K562 (cell line): ENCODE data around the gene HS3ST1. TPM values are rescaled to one million over a fixed set of nuclear protein-coding genes. Genes with fewer than 3 reads are reported as not detected.

Experiments used
- ATAC-seq: fragments of 200-7000 bp; cut with Tn5 transposase; 3 replicates; pipeline ENCODE4 v1.9.1; 2020; ENCODE audit warnings: moderate library complexity
- BruUV-seq: library from RNA; stranded (reverse); fragments of 400-500 nt; replicated peaks from 2 replicates; lab custom pipeline; 2021; lab: Mats Ljungman, UMichigan
- CTCF ChIA-PET: fragments of 300-600 bp; formaldehyde crosslinking; extraction: SDS; loops from one replicate; lab custom pipeline; 2021; ENCODE audit warnings: low intra/inter-chr PET ratio; lab: Yijun Ruan, JAX
- POLR2A ChIA-PET: fragments of 300-600, 350-650 bp; sonication (Branson Sonifier 250); formaldehyde crosslinking; extraction: SDS; loops from one replicate; lab custom pipeline; 2021; ENCODE audit warnings: antibody characterized with exemption, inconsistent platforms; lab: Yijun Ruan, JAX
- DNase-seq, 4 experiments: peaks; one replicate each; pipeline versions ENCODE4 v3.0.0 to v3.0.0-alpha.2; 2011 to 2018; ENCODE audit warnings: low spot score in 3 of 4, mixed read lengths in 3 of 4; ENCODE audit errors: extremely low read depth in 1 of 4
- FAIRE-seq: peaks from 2 replicates; lab custom pipeline; 2011; peaks lifted over from hg19 to GRCh38; lab: Jason Lieb, UNC
- H2AFZ ChIP-seq: 2 replicates; pipeline ENCODE4 v1.6.0; 2011; ENCODE audit warnings: low read depth, low read length, control low read depth, inconsistent platforms
- H3K27ac ChIP-seq: fragments of 200-600 bp; 3 replicates; pipeline ENCODE4 v1.8.0; 2011; ENCODE audit warnings: low read depth, mild to moderate bottlenecking, control low read depth, inconsistent platforms, low read length, moderate library complexity, mixed read lengths; ENCODE audit errors: extremely low read depth
- H3K27me3 ChIP-seq, 2 experiments: fragments of 300-600 bp in 1 of 2; 2 replicates in 1 of 2; 3 replicates in 1 of 2; pipeline versions ENCODE4 v1.6.0 to v1.8.0; 2011; ENCODE audit warnings: inconsistent platforms in 2 of 2, low read length in 2 of 2, mild to moderate bottlenecking in 1 of 2, mixed read lengths in 1 of 2, moderate library complexity in 1 of 2; ENCODE audit not compliant: control insufficient read depth in 2 of 2, insufficient read depth in 2 of 2
- H3K36me3 ChIP-seq: fragments of 300-600 bp; 3 replicates; pipeline ENCODE4 v1.8.0; 2011; ENCODE audit warnings: mild to moderate bottlenecking, low read length, inconsistent platforms; ENCODE audit not compliant: control insufficient read depth, insufficient read depth
- H3K4me1 ChIP-seq, 2 experiments: fragments of 200-600 bp in 1 of 2; replicated peaks in 1 of 2; 2 replicates in 1 of 2; 3 replicates in 1 of 2; pipeline versions ENCODE4 v1.5.1 to v1.8.0; 2011; ENCODE audit warnings: inconsistent platforms in 2 of 2, low read length in 2 of 2, mild to moderate bottlenecking in 1 of 2, mixed read lengths in 1 of 2, moderate library complexity in 1 of 2; ENCODE audit not compliant: control insufficient read depth in 2 of 2, insufficient read depth in 2 of 2
- H3K4me2 ChIP-seq: 2 replicates; pipeline ENCODE4 v1.6.1; 2011; ENCODE audit warnings: low read length, control low read depth, inconsistent platforms, mixed read lengths; ENCODE audit not compliant: insufficient read depth
- H3K4me3 ChIP-seq: fragments of 200-600 bp; sonication (generic), shearing (Covaris generic); 2 replicates; pipeline ENCODE4 v1.5.1; 2016; ENCODE audit warnings: control low read depth, inconsistent platforms
- H3K79me2 ChIP-seq: fragments of 200-600 bp; 3 replicates; pipeline ENCODE4 v1.8.0; 2011; ENCODE audit warnings: low read length, inconsistent platforms; ENCODE audit not compliant: control insufficient read depth, insufficient read depth
- H3K9ac ChIP-seq, 2 experiments: 2 replicates each; pipeline versions ENCODE4 v1.6.0 to v1.6.1; 2011; ENCODE audit warnings: low read depth in 2 of 2, low read length in 2 of 2, control low read depth in 1 of 2, inconsistent platforms in 1 of 2, mild to moderate bottlenecking in 1 of 2, mixed read lengths in 1 of 2; ENCODE audit not compliant: insufficient read depth in 1 of 2
- H3K9me1 ChIP-seq: one replicate; pipeline ENCODE4 v1.6.0; 2011; ENCODE audit warnings: inconsistent platforms, mild to moderate bottlenecking, low read length, moderate library complexity; ENCODE audit not compliant: control insufficient read depth, insufficient read depth
- H3K9me3 ChIP-seq: replicated peaks from 2 replicates; pipeline ENCODE4 v1.5.1; 2011; ENCODE audit warnings: low read depth, low read length, inconsistent platforms; ENCODE audit not compliant: control insufficient read depth, insufficient read depth
- H4K20me1 ChIP-seq: replicated peaks from 2 replicates; pipeline ENCODE4 v1.6.1; 2011; ENCODE audit warnings: low read length, inconsistent platforms, mixed read lengths; ENCODE audit not compliant: control insufficient read depth, insufficient read depth
- GATA2 ChIP-seq: sonication (generic); formaldehyde crosslinking; IDR thresholded peaks from 2 replicates; pipeline ENCODE4 v1.4.0; 2020; ENCODE audit warnings: mild to moderate bottlenecking, missing genetic modification reagents
- NCOA4 ChIP-seq: fragments of 450-650 bp; IDR thresholded peaks from 2 replicates; pipeline ENCODE4 v1.6.1; 2018; ENCODE audit warnings: mild to moderate bottlenecking; ENCODE audit not compliant: partially characterized antibody
- RB1 ChIP-seq: fragments of 450-650 bp; IDR thresholded peaks from 2 replicates; pipeline ENCODE4 v1.6.1; 2017; ENCODE audit warnings: low read depth, mild to moderate bottlenecking
- WGBS: fragments of 100-300 bp; shearing (Covaris generic); methylation state at CpG from one replicate; pipeline ENCODE4 v1.1.6; 2016; ENCODE audit warnings: low coverage, mixed read lengths; ENCODE audit not compliant: insufficient coverage; ENCODE audit errors: missing lambda C conversion rate; 5-methylcytosine and 5-hydroxymethylcytosine counted together
- in situ Hi-C: fragments of 300-500 bp; cut with MboI; formaldehyde crosslinking; loops from 4 replicates; pipeline ENCODE4 v1.15.0; 2018; ENCODE audit warnings: inconsistent platforms, mixed read lengths
- intact Hi-C: fragments of 100-400 bp; cut with micrococcal nuclease; formaldehyde crosslinking; loops from 2 replicates; pipeline ENCODE4 v1.14.2; 2022
- polyA plus RNA-seq, 8 experiments: library from polyadenylated mRNA; depleted of rRNA in 4 of 8; stranded (reverse) in 5 of 8; unstranded in 3 of 8; fragments of >200 nt; fragmentation: Nextera tagmentation in 2 of 8; fragmentation: Illumina TruSeq in 1 of 8; extraction: Ambion mirVana in 2 of 8; extraction: Trizol in 1 of 8; gene quantifications; 2 replicates each; pipeline versions ENCODE4 v1.2.1 to v1.2.3, GENCODE V29; 2011 to 2014; ENCODE audit warnings: inconsistent platforms in 1 of 8, missing spikeins in 1 of 8
- total RNA-seq, 7 experiments: library from RNA; depleted of rRNA in 6 of 7; stranded (reverse); fragments of >200 nt in 6 of 7; fragmentation: Illumina TruSeq in 2 of 7; extraction: Trizol in 2 of 7; gene quantifications; 2 replicates each; pipeline versions ENCODE4 v1.2.1 to v1.2.3, GENCODE V29; 2011 to 2021; ENCODE audit warnings: low replicate concordance in 1 of 7
- TF ChIP-seq, protein P1 (sequence below): fragments of 150-350 bp; conservative IDR thresholded peaks from 2 replicates; pipeline ENCODE4 v1.6.1; 2014; ENCODE audit warnings: low read length
- TF ChIP-seq, protein P2 (sequence below): sonication (generic); formaldehyde crosslinking; IDR thresholded peaks from 2 replicates; pipeline ENCODE4 v1.8.1; 2022; ENCODE audit warnings: missing genetic modification reagents

Gene HS3ST1
- total and polyA plus RNA-seq, 9 of the 15 experiments (the other 6 are each of a cell fraction or from before 2014, with no cell fraction given), result 0.02 TPM; not detected in 8

DNA sequence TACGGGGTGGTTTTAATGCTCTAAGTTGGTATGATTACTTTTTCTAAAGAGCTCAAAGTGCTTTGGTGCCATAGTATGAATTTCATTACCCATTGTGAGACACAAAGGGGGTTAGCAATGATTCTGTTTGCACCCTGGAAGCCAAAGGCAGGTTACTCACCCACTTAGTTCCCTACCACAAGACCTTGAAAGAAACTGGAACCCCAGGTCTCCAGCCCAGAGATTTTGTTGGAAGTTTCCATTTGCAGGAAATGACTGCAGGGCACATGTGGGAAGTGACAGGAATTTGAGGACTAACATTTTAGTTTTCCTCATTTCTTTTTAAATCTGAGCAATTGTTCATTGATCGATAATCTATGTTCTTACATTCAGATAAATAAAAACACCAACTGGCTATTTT is 1.8 kb upstream of the HS3ST1 start:
- H3K79me2 ChIP-seq, result no peaks in the 10 kb centered on the region
- 0% methylated on average over 2 of the region's 2 CpGs for WGBS
- CTCF ChIA-PET, result no interaction called here

DNA sequence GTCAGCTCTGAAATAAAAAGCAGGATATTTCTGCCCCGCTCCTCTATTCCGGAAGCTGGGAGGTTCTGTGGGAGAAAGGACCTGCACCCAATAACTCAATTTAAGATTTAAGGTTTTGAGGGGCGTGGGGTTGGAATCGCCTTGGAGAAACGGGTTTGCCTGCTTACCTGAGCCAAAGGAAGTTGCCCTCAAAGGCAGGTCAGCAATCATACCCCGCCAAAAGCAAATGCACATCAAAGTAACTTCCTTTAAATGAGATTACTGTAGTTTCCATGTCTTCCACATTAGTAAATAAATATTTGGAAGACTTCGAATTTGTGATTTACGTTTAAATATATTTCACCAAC is 978 bp upstream of the HS3ST1 start:
- Histone ChIP-seq H2AFZ (no peak overlapping the region), H3K4me1 (no peaks in the 10 kb centered on the region), H3K4me3 (no peak overlapping the region), H3K4me2 (no peak overlapping the region), H3K27ac (no peak overlapping the region), H4K20me1 (no peaks in the 10 kb centered on the region)
- in situ Hi-C loops (no loop called here), intact Hi-C loops (loop anchor here (10.0 kb wide), 1 partner anchor 845 kb away; no protein-coding TSS in a partner anchor)
- CTCF ChIA-PET, result no interaction called here
- no TSS peak for BruUV-seq
- no peak for FAIRE-seq
- 2% methylated on average over 8 of the region's 8 CpGs for WGBS
- TF ChIP-seq NCOA4 (no peak), GATA2 (CRISPR knock-in tag) (no peak)
- TF ChIP-seq, protein P1, sequence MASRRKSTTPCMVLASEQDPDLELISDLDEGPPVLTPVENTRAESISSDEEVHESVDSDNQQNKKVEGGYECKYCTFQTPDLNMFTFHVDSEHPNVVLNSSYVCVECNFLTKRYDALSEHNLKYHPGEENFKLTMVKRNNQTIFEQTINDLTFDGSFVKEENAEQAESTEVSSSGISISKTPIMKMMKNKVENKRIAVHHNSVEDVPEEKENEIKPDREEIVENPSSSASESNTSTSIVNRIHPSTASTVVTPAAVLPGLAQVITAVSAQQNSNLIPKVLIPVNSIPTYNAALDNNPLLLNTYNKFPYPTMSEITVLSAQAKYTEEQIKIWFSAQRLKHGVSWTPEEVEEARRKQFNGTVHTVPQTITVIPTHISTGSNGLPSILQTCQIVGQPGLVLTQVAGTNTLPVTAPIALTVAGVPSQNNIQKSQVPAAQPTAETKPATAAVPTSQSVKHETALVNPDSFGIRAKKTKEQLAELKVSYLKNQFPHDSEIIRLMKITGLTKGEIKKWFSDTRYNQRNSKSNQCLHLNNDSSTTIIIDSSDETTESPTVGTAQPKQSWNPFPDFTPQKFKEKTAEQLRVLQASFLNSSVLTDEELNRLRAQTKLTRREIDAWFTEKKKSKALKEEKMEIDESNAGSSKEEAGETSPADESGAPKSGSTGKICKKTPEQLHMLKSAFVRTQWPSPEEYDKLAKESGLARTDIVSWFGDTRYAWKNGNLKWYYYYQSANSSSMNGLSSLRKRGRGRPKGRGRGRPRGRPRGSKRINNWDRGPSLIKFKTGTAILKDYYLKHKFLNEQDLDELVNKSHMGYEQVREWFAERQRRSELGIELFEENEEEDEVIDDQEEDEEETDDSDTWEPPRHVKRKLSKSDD, result no peak
- TF ChIP-seq, all 486 proteins: peak for 0
- H3K9me1 ChIP-seq, result no peaks in the 10 kb centered on the region
- H3K9ac ChIP-seq, result no peak overlapping the region
- POLR2A ChIA-PET, result no interaction called here
- H3K9me3 ChIP-seq, result no peaks in the 10 kb centered on the region
- no peaks in the 10 kb centered on the region for H3K27me3 ChIP-seq
- no peaks in the 10 kb centered on the region for H3K79me2 ChIP-seq
- H3K36me3 ChIP-seq, result no peaks in the 10 kb centered on the region
- no peak for ATAC-seq
- DNase-seq, result no peak

More for the DNA sequence above, 1.8 kb upstream of the HS3ST1 start:
- no peak overlapping the region for H2AFZ ChIP-seq
- DNase-seq, result no peak
- TF ChIP-seq, protein P2, sequence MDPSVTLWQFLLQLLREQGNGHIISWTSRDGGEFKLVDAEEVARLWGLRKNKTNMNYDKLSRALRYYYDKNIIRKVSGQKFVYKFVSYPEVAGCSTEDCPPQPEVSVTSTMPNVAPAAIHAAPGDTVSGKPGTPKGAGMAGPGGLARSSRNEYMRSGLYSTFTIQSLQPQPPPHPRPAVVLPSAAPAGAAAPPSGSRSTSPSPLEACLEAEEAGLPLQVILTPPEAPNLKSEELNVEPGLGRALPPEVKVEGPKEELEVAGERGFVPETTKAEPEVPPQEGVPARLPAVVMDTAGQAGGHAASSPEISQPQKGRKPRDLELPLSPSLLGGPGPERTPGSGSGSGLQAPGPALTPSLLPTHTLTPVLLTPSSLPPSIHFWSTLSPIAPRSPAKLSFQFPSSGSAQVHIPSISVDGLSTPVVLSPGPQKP (CRISPR knock-in tag), result no peak
- TF ChIP-seq RB1, result no peak
- TF ChIP-seq, all 486 proteins: peak for 0
- ATAC-seq (no peak), FAIRE-seq (no peak)
- no peak overlapping the region for H3K9ac ChIP-seq
- H3K4me2 ChIP-seq, result no peak overlapping the region
- intact Hi-C loops (no loop called here), in situ Hi-C loops (no loop called here)
- no peaks in the 10 kb centered on the region for H3K27me3 ChIP-seq
- H3K4me1 ChIP-seq, result no peaks in the 10 kb centered on the region
- no TSS peak for BruUV-seq
- H3K36me3 ChIP-seq, result no peaks in the 10 kb centered on the region
- H3K4me3 ChIP-seq, result no peak overlapping the region
- no peaks in the 10 kb centered on the region for H3K9me1 ChIP-seq
- no peak overlapping the region for H3K27ac ChIP-seq
- POLR2A ChIA-PET, result interaction anchor here (0.7 kb wide), 1 partner anchor 82 kb away, joined by 3 read pairs; no protein-coding TSS in a partner anchor
- H3K9me3 ChIP-seq, result no peaks in the 10 kb centered on the region
- no peaks in the 10 kb centered on the region for H4K20me1 ChIP-seq
